OCI-LY7 (cell line): Measurements from ENCODE around the gene ATP6V0C. TPM values are rescaled to one million over a fixed set of nuclear protein-coding genes. Genes with fewer than 3 reads are reported as not detected.

Experiments
- BruUV-seq: library from RNA; stranded (reverse); fragments of 400-500 nt; replicated peaks from 2 replicates; lab custom pipeline; 2021; lab: Mats Ljungman, UMichigan
- CTCF ChIA-PET: fragments of 300-600 bp; sonication (Branson Sonifier 250); formaldehyde crosslinking; loops from one replicate; lab custom pipeline; 2022; ENCODE audit warnings: antibody characterized with exemption; ENCODE audit not compliant: unreplicated experiment; lab: Charles Lee
- POLR2A ChIA-PET: fragments of 300-600 bp; sonication (Branson Sonifier 250); formaldehyde crosslinking; loops from one replicate; lab custom pipeline; 2022; ENCODE audit warnings: antibody characterized with exemption; lab: Charles Lee
- DNase-seq: peaks from one replicate; pipeline ENCODE4 v3.0.0-alpha.2; 2015; ENCODE audit warnings: low spot score
- H2AFZ ChIP-seq: fragments of 200-600 bp; sonication (generic), shearing (Covaris generic); 2 replicates; pipeline ENCODE4 v1.6.1; 2014; ENCODE audit warnings: mild to moderate bottlenecking, antibody characterized with exemption, low read length, moderate library complexity
- H3K27ac ChIP-seq: fragments of 200-600 bp; sonication (generic); 2 replicates; pipeline ENCODE4 v1.5.1; 2014; ENCODE audit warnings: mixed run types, low read depth, mild to moderate bottlenecking, moderate library complexity, low read length, inconsistent platforms; ENCODE audit not compliant: poor library complexity, severe bottlenecking
- H3K36me3 ChIP-seq: fragments of 200-600 bp; sonication (generic); 2 replicates; pipeline ENCODE4 v1.6.1; 2014; ENCODE audit warnings: mild to moderate bottlenecking, antibody characterized with exemption, low read length, moderate library complexity, mixed read lengths; ENCODE audit not compliant: insufficient read depth
- H3K4me1 ChIP-seq: fragments of 200-600 bp; sonication (generic); 2 replicates; pipeline ENCODE4 v1.5.1; 2014; ENCODE audit warnings: mild to moderate bottlenecking, low read length; ENCODE audit not compliant: insufficient read depth, poor library complexity, severe bottlenecking
- H3K4me2 ChIP-seq: fragments of 200-600 bp; sonication (generic); 2 replicates; pipeline ENCODE4 v1.6.1; 2014; ENCODE audit warnings: mild to moderate bottlenecking, low read length
- H3K4me3 ChIP-seq: fragments of 200-600 bp; sonication (generic); 2 replicates; pipeline ENCODE4 v1.5.1; 2014; ENCODE audit warnings: mild to moderate bottlenecking, low read depth, low read length; ENCODE audit not compliant: poor library complexity, severe bottlenecking
- H3K79me2 ChIP-seq: fragments of 200-600 bp; sonication (generic); 2 replicates; pipeline ENCODE4 v1.6.1; 2016; ENCODE audit warnings: low read depth, mild to moderate bottlenecking, low read length, moderate library complexity, mixed read lengths; ENCODE audit not compliant: insufficient read depth
- H3K9me2 ChIP-seq: fragments of 200-600 bp; sonication (generic); 2 replicates; pipeline ENCODE4 v1.6.1; 2016; ENCODE audit warnings: mild to moderate bottlenecking, low read length, mixed read lengths; ENCODE audit not compliant: insufficient read depth
- H3K9me3 ChIP-seq: fragments of 200-600 bp; sonication (generic); 2 replicates; pipeline ENCODE4 v1.6.1; 2014; ENCODE audit warnings: mild to moderate bottlenecking, mixed run types, low read length, mixed read lengths
- H4K20me1 ChIP-seq: fragments of 200-600 bp; sonication (generic); 2 replicates; pipeline ENCODE4 v1.6.1; 2014; ENCODE audit warnings: mild to moderate bottlenecking, antibody characterized with exemption, low read length, moderate library complexity, mixed read lengths; ENCODE audit not compliant: insufficient read depth
- CTCF ChIP-seq: fragments of 200-600 bp; sonication (generic); conservative IDR thresholded peaks from 2 replicates; pipeline ENCODE4 v1.5.1; 2014; ENCODE audit warnings: mild to moderate bottlenecking, antibody characterized with exemption, low read length, moderate library complexity, mixed read lengths
- EZH2phosphoT487 ChIP-seq: fragments of 200-600 bp; sonication (generic); IDR thresholded peaks from 2 replicates; pipeline ENCODE4 v1.6.1; 2018; ENCODE audit warnings: low read depth, borderline replicate concordance, mild to moderate bottlenecking, mixed run types, antibody characterized with exemption, low read length, moderate library complexity, mixed read lengths
- intact Hi-C: fragments of 100-400 bp; cut with micrococcal nuclease; formaldehyde crosslinking; loops from one replicate; pipeline ENCODE4 v1.10.0; 2022; ENCODE audit not compliant: unreplicated experiment
- total RNA-seq, 2 experiments: library from RNA; depleted of rRNA in 1 of 2; stranded (reverse); fragments of >200 nt in 1 of 2; shearing (Covaris generic) in 1 of 2; gene quantifications; 2 replicates each; pipeline ENCODE4 v1.2.3, GENCODE V29; 2014 to 2022

Gene ATP6V0C
- total RNA-seq, 2 experiments from 2014 or later: 16.4 to 94.3 TPM

- Histone ChIP-seq H4K20me1 (no peaks in the 10 kb centered on the region), H3K4me3 (no peak overlapping the region), H3K9me3 (no peaks in the 10 kb centered on the region), H2AFZ (no peak overlapping the region), H3K27ac (no peak overlapping the region), H3K4me2 (no peak overlapping the region), H3K9me2 (no peaks in the 10 kb centered on the region), H3K79me2 (no peaks in the 10 kb centered on the region), H3K36me3 (peaks cover 17% of the 10 kb centered on the region), H3K4me1 (peaks cover 18% of the 10 kb centered on the region)
- ChIA-PET CTCF (no interaction called here), POLR2A (no interaction called here)
- no peak for DNase-seq
- BruUV-seq: no TSS peak
- TF ChIP-seq EZH2phosphoT487: no peak
- TF ChIP-seq CTCF: no peak
- intact Hi-C loops: loop anchor here (10.0 kb wide), 2 partner anchors 145 to 225 kb away; partner anchors contain the start of gene SRRM2
Measured at GRCh38 chr16:2529961-2530628, 16.3 kb downstream of the ATP6V0C start.

DNA sequence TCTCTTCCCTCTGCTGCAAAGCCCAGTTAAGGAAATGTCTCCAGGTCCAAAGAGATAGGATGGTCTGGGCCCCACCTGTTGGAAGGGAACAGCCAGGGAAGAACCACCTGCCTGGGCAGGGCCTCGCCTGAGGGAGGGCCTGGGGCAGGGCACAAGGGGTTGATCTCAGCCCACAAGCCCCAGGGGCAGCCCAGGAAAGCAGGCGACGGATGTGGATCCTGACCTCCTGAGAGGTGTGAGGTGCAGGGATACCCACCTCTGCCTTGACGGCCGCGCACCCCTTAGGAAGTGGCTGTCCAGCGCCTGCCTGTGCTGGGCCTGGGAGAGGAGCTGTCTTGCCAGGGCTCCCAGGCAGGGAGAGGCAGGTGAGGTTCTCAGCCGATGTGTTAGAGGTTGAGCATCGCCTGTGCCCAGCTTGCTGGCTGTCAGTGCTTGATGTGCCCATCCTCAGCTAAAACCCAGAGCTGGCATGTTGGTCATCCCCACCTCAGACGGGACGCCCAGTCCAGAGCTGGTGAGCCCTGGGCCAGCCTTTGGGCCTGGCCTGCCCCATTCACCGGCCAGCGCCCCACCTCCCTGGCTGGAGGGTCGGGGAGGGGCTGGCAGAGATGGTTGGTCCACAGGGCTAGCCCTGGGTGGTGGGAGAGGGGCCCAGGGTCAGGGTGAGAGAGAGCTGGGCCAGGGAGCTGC, 17.0 kb downstream of the ATP6V0C start:
- Histone ChIP-seq H2AFZ (no peak overlapping the region), H3K4me1 (peaks cover 18% of the 10 kb centered on the region), H3K9me2 (no peaks in the 10 kb centered on the region), H3K4me2 (peak overlapping the region; percentile 76), H3K36me3 (peaks cover 17% of the 10 kb centered on the region), H3K27ac (peak overlapping the region; percentile 10), H3K79me2 (no peaks in the 10 kb centered on the region), H3K9me3 (no peaks in the 10 kb centered on the region), H3K4me3 (no peak overlapping the region), H4K20me1 (no peaks in the 10 kb centered on the region)
- no TSS peak for BruUV-seq
- no peak for DNase-seq
- ChIA-PET POLR2A (interaction anchor here (1.0 kb wide), 1 partner anchor 11 kb away, joined by 6 read pairs; the partner anchor contains the start of gene AMDHD2), CTCF (no interaction called here)
- intact Hi-C loops: loop anchor here (10.0 kb wide), 2 partner anchors 144 to 224 kb away; partner anchors contain the start of gene SRRM2
- TF ChIP-seq EZH2phosphoT487: no peak
- no peak for TF ChIP-seq CTCF
